ENCODE data around the gene HAPLN2. TPM values are rescaled to one million over a fixed set of nuclear protein-coding genes. Genes with fewer than 3 reads are reported as not detected.

The HAPLN2 gene
- total RNA-seq, 1 experiment from 2014 or later = not detected

GRCh38 chr1:156574039-156574633 lies 45.1 kb upstream of the HAPLN2 start:
- DNase-seq = no peak
- peaks cover 38% of the 10 kb centered on the region for H3K4me1 Mint-ChIP-seq (ENCODE audit: low read depth, unreplicated experiment)
- no peak overlapping the region for H3K4me3 Mint-ChIP-seq (ENCODE audit: low read depth, unreplicated experiment)
- H3K36me3 Mint-ChIP-seq (ENCODE audit: insufficient read depth, unreplicated experiment) = peaks cover 30% of the 10 kb centered on the region
- peaks cover 22% of the 10 kb centered on the region for H3K27me3 Mint-ChIP-seq (ENCODE audit: unreplicated experiment)
- CTCF ChIA-PET = interaction anchor here (0.7 kb wide), 1 partner anchor 13 kb away, joined by 3 read pairs; no protein-coding TSS in a partner anchor
- no peak for TF ChIP-seq CTCF (IDR thresholded peaks at IDR 0.05; ENCODE audit: unreplicated experiment)
- BruUV-seq (replicated peaks) = no TSS peak
- H3K9me3 Mint-ChIP-seq (ENCODE audit: low read depth, unreplicated experiment) = no peaks in the 10 kb centered on the region
- intact Hi-C loops (cut with micrococcal nuclease; ENCODE audit: unreplicated experiment) = loop anchor here (5.0 kb wide), 2 partner anchors 72 to 102 kb away; partner anchors contain the start of gene MEF2D
- H3K27ac Mint-ChIP-seq (ENCODE audit: unreplicated experiment) = no peak overlapping the region

GRCh38 chr1:156577550-156577949 lies 41.7 kb upstream of the HAPLN2 start:
- no TSS peak for BruUV-seq (replicated peaks)
- TF ChIP-seq CTCF (IDR thresholded peaks at IDR 0.05; ENCODE audit: unreplicated experiment) = no peak
- intact Hi-C loops (cut with micrococcal nuclease; ENCODE audit: unreplicated experiment) = no loop called here
- no peak overlapping the region for H3K27ac Mint-ChIP-seq (ENCODE audit: unreplicated experiment)
- H3K36me3 Mint-ChIP-seq (ENCODE audit: insufficient read depth, unreplicated experiment) = peaks cover 5% of the 10 kb centered on the region
- peaks cover 7% of the 10 kb centered on the region for H3K4me1 Mint-ChIP-seq (ENCODE audit: low read depth, unreplicated experiment)
- DNase-seq = no peak
- CTCF ChIA-PET = interaction anchor here (1.0 kb wide), 2 partner anchors 22 to 192 kb away, joined by 3 read pairs; no protein-coding TSS in a partner anchor
- H3K27me3 Mint-ChIP-seq (ENCODE audit: unreplicated experiment) = peaks cover 22% of the 10 kb centered on the region
- no peaks in the 10 kb centered on the region for H3K9me3 Mint-ChIP-seq (ENCODE audit: low read depth, unreplicated experiment)
- no peak overlapping the region for H3K4me3 Mint-ChIP-seq (ENCODE audit: low read depth, unreplicated experiment)

GRCh38 chr1:156578055-156578454 lies 41.2 kb upstream of the HAPLN2 start:
- CTCF ChIA-PET = interaction anchor here (1.0 kb wide), 1 partner anchor 23 kb away, joined by 3 read pairs; no protein-coding TSS in a partner anchor
- DNase-seq = no peak
- Mint-ChIP-seq H3K27me3 (ENCODE audit: unreplicated experiment) (peaks cover 18% of the 10 kb centered on the region), H3K4me3 (ENCODE audit: low read depth, unreplicated experiment) (no peak overlapping the region), H3K27ac (ENCODE audit: unreplicated experiment) (no peak overlapping the region), H3K36me3 (ENCODE audit: insufficient read depth, unreplicated experiment) (no peaks in the 10 kb centered on the region), H3K9me3 (ENCODE audit: low read depth, unreplicated experiment) (no peaks in the 10 kb centered on the region), H3K4me1 (ENCODE audit: low read depth, unreplicated experiment) (peaks cover 2% of the 10 kb centered on the region)
- no peak for TF ChIP-seq CTCF (IDR thresholded peaks at IDR 0.05; ENCODE audit: unreplicated experiment)
- no TSS peak for BruUV-seq (replicated peaks)
- intact Hi-C loops (cut with micrococcal nuclease; ENCODE audit: unreplicated experiment) = no loop called here

- no peak for DNase-seq
- intact Hi-C loops (cut with micrococcal nuclease; ENCODE audit: unreplicated experiment) = no loop called here
- peaks cover 13% of the 10 kb centered on the region for H3K27me3 Mint-ChIP-seq (ENCODE audit: unreplicated experiment)
- no peaks in the 10 kb centered on the region for H3K4me1 Mint-ChIP-seq (ENCODE audit: low read depth, unreplicated experiment)
- H3K36me3 Mint-ChIP-seq (ENCODE audit: insufficient read depth, unreplicated experiment) = no peaks in the 10 kb centered on the region
- no peaks in the 10 kb centered on the region for H3K9me3 Mint-ChIP-seq (ENCODE audit: low read depth, unreplicated experiment)
- CTCF ChIA-PET = interaction anchor here (0.6 kb wide), 1 partner anchor 48 kb away, joined by 4 read pairs; no protein-coding TSS in a partner anchor
- H3K27ac Mint-ChIP-seq (ENCODE audit: unreplicated experiment) = no peak within 1 kb of the TSS
- no peak for TF ChIP-seq CTCF (IDR thresholded peaks at IDR 0.05; ENCODE audit: unreplicated experiment)
- BruUV-seq (replicated peaks) = no TSS peak
- H3K4me3 Mint-ChIP-seq (ENCODE audit: low read depth, unreplicated experiment) = no peak within 1 kb of the TSS
Observed at GRCh38 chr1:156579472-156579871, 39.7 kb upstream of the HAPLN2 start, which contains the start of gene TTC24. Gene TTC24 (plus strand): TSS chr1:156579723. CDS start chr1:156581365, 1,642 bp downstream.

Measured in Calu3 (cell line).